K562 (cell line): ENCODE measurements around the gene EFHC1. TPM values are rescaled to one million over a fixed set of nuclear protein-coding genes. Genes with fewer than 3 reads are reported as not detected.

ENCODE experiments used
- ATAC-seq: fragments of 200-7000 bp; cut with Tn5 transposase; 3 replicates; pipeline ENCODE4 v1.9.1; 2020; ENCODE audit warnings: moderate library complexity
- BruUV-seq: library from RNA; stranded (reverse); fragments of 400-500 nt; replicated peaks from 2 replicates; lab custom pipeline; 2021; lab: Mats Ljungman, UMichigan
- CTCF ChIA-PET: fragments of 300-600 bp; formaldehyde crosslinking; extraction: SDS; loops from one replicate; lab custom pipeline; 2021; ENCODE audit warnings: low intra/inter-chr PET ratio; lab: Yijun Ruan, JAX
- POLR2A ChIA-PET: fragments of 300-600, 350-650 bp; sonication (Branson Sonifier 250); formaldehyde crosslinking; extraction: SDS; loops from one replicate; lab custom pipeline; 2021; ENCODE audit warnings: antibody characterized with exemption, inconsistent platforms; lab: Yijun Ruan, JAX
- DNase-seq, 4 experiments: peaks; one replicate each; pipeline versions ENCODE4 v3.0.0 to v3.0.0-alpha.2; 2011 to 2018; ENCODE audit warnings: low spot score in 3 of 4, mixed read lengths in 3 of 4; ENCODE audit errors: extremely low read depth in 1 of 4
- FAIRE-seq: peaks from 2 replicates; lab custom pipeline; 2011; peaks lifted over from hg19 to GRCh38; lab: Jason Lieb, UNC
- H2AFZ ChIP-seq: 2 replicates; pipeline ENCODE4 v1.6.0; 2011; ENCODE audit warnings: low read depth, low read length, control low read depth, inconsistent platforms
- H3K27ac ChIP-seq: fragments of 200-600 bp; 3 replicates; pipeline ENCODE4 v1.8.0; 2011; ENCODE audit warnings: low read depth, mild to moderate bottlenecking, control low read depth, inconsistent platforms, low read length, moderate library complexity, mixed read lengths; ENCODE audit errors: extremely low read depth
- H3K27me3 ChIP-seq, 2 experiments: fragments of 300-600 bp in 1 of 2; 2 replicates in 1 of 2; 3 replicates in 1 of 2; pipeline versions ENCODE4 v1.6.0 to v1.8.0; 2011; ENCODE audit warnings: inconsistent platforms in 2 of 2, low read length in 2 of 2, mild to moderate bottlenecking in 1 of 2, mixed read lengths in 1 of 2, moderate library complexity in 1 of 2; ENCODE audit not compliant: control insufficient read depth in 2 of 2, insufficient read depth in 2 of 2
- H3K36me3 ChIP-seq: fragments of 300-600 bp; 3 replicates; pipeline ENCODE4 v1.8.0; 2011; ENCODE audit warnings: mild to moderate bottlenecking, low read length, inconsistent platforms; ENCODE audit not compliant: control insufficient read depth, insufficient read depth
- H3K4me1 ChIP-seq, 2 experiments: fragments of 200-600 bp in 1 of 2; replicated peaks in 1 of 2; 2 replicates in 1 of 2; 3 replicates in 1 of 2; pipeline versions ENCODE4 v1.5.1 to v1.8.0; 2011; ENCODE audit warnings: inconsistent platforms in 2 of 2, low read length in 2 of 2, mild to moderate bottlenecking in 1 of 2, mixed read lengths in 1 of 2, moderate library complexity in 1 of 2; ENCODE audit not compliant: control insufficient read depth in 2 of 2, insufficient read depth in 2 of 2
- H3K4me2 ChIP-seq: 2 replicates; pipeline ENCODE4 v1.6.1; 2011; ENCODE audit warnings: low read length, control low read depth, inconsistent platforms, mixed read lengths; ENCODE audit not compliant: insufficient read depth
- H3K4me3 ChIP-seq: fragments of 200-600 bp; sonication (generic), shearing (Covaris generic); 2 replicates; pipeline ENCODE4 v1.5.1; 2016; ENCODE audit warnings: control low read depth, inconsistent platforms
- H3K79me2 ChIP-seq: fragments of 200-600 bp; 3 replicates; pipeline ENCODE4 v1.8.0; 2011; ENCODE audit warnings: low read length, inconsistent platforms; ENCODE audit not compliant: control insufficient read depth, insufficient read depth
- H3K9ac ChIP-seq, 2 experiments: 2 replicates each; pipeline versions ENCODE4 v1.6.0 to v1.6.1; 2011; ENCODE audit warnings: low read depth in 2 of 2, low read length in 2 of 2, control low read depth in 1 of 2, inconsistent platforms in 1 of 2, mild to moderate bottlenecking in 1 of 2, mixed read lengths in 1 of 2; ENCODE audit not compliant: insufficient read depth in 1 of 2
- H3K9me1 ChIP-seq: one replicate; pipeline ENCODE4 v1.6.0; 2011; ENCODE audit warnings: inconsistent platforms, mild to moderate bottlenecking, low read length, moderate library complexity; ENCODE audit not compliant: control insufficient read depth, insufficient read depth
- H3K9me3 ChIP-seq: replicated peaks from 2 replicates; pipeline ENCODE4 v1.5.1; 2011; ENCODE audit warnings: low read depth, low read length, inconsistent platforms; ENCODE audit not compliant: control insufficient read depth, insufficient read depth
- H4K20me1 ChIP-seq: replicated peaks from 2 replicates; pipeline ENCODE4 v1.6.1; 2011; ENCODE audit warnings: low read length, inconsistent platforms, mixed read lengths; ENCODE audit not compliant: control insufficient read depth, insufficient read depth
- HIVEP1 ChIP-seq: fragments of 250-450 bp; sonication (Bioruptor Pico); IDR thresholded peaks from 2 replicates; pipeline ENCODE4 v1.4.0; 2020; ENCODE audit warnings: mild to moderate bottlenecking
- IFI16 ChIP-seq: fragments of 250-450 bp; sonication (Bioruptor Pico); IDR thresholded peaks from 2 replicates; pipeline ENCODE4 v2.1.2; 2022; ENCODE audit warnings: mild to moderate bottlenecking, inconsistent platforms
- KAT2B ChIP-seq: IDR thresholded peaks from one replicate; pipeline ENCODE4 v1.6.1; 2012; ENCODE audit warnings: low read depth, mild to moderate bottlenecking, control low read depth, inconsistent platforms, low read length, moderate library complexity
- SIRT6 ChIP-seq: IDR thresholded peaks from one replicate; pipeline ENCODE4 v1.6.1; 2012; ENCODE audit warnings: low read depth, mild to moderate bottlenecking, control low read depth, inconsistent platforms, low read length, moderate library complexity
- U2AF2 ChIP-seq: fragments of 200-400 bp; formaldehyde crosslinking; optimal IDR thresholded peaks from 2 replicates; pipeline ENCODE3; 2017; ENCODE audit warnings: low read depth, mild to moderate bottlenecking, low read length
- WGBS: fragments of 100-300 bp; shearing (Covaris generic); methylation state at CpG from one replicate; pipeline ENCODE4 v1.1.6; 2016; ENCODE audit warnings: low coverage, mixed read lengths; ENCODE audit not compliant: insufficient coverage; ENCODE audit errors: missing lambda C conversion rate; 5-methylcytosine and 5-hydroxymethylcytosine counted together
- in situ Hi-C: fragments of 300-500 bp; cut with MboI; formaldehyde crosslinking; loops from 4 replicates; pipeline ENCODE4 v1.15.0; 2018; ENCODE audit warnings: inconsistent platforms, mixed read lengths
- intact Hi-C: fragments of 100-400 bp; cut with micrococcal nuclease; formaldehyde crosslinking; loops from 2 replicates; pipeline ENCODE4 v1.14.2; 2022
- polyA plus RNA-seq, 8 experiments: library from polyadenylated mRNA; depleted of rRNA in 4 of 8; stranded (reverse) in 5 of 8; unstranded in 3 of 8; fragments of >200 nt; fragmentation: Nextera tagmentation in 2 of 8; fragmentation: Illumina TruSeq in 1 of 8; extraction: Ambion mirVana in 2 of 8; extraction: Trizol in 1 of 8; gene quantifications; 2 replicates each; pipeline versions ENCODE4 v1.2.1 to v1.2.3, GENCODE V29; 2011 to 2014; ENCODE audit warnings: inconsistent platforms in 1 of 8, missing spikeins in 1 of 8
- total RNA-seq, 7 experiments: library from RNA; depleted of rRNA in 6 of 7; stranded (reverse); fragments of >200 nt in 6 of 7; fragmentation: Illumina TruSeq in 2 of 7; extraction: Trizol in 2 of 7; gene quantifications; 2 replicates each; pipeline versions ENCODE4 v1.2.1 to v1.2.3, GENCODE V29; 2011 to 2021; ENCODE audit warnings: low replicate concordance in 1 of 7
- TF ChIP-seq, protein P1 (sequence below): fragments of 450-650 bp; IDR thresholded peaks from 2 replicates; pipeline ENCODE4 v1.6.1; 2014; ENCODE audit warnings: low read depth, mild to moderate bottlenecking, moderate library complexity, borderline replicate concordance

Gene EFHC1
- total and polyA plus RNA-seq, 9 of the 15 experiments (the other 6 are each of a cell fraction or from before 2014, with no cell fraction given): 9.5 to 31.0 (median 14.9) TPM

DNA sequence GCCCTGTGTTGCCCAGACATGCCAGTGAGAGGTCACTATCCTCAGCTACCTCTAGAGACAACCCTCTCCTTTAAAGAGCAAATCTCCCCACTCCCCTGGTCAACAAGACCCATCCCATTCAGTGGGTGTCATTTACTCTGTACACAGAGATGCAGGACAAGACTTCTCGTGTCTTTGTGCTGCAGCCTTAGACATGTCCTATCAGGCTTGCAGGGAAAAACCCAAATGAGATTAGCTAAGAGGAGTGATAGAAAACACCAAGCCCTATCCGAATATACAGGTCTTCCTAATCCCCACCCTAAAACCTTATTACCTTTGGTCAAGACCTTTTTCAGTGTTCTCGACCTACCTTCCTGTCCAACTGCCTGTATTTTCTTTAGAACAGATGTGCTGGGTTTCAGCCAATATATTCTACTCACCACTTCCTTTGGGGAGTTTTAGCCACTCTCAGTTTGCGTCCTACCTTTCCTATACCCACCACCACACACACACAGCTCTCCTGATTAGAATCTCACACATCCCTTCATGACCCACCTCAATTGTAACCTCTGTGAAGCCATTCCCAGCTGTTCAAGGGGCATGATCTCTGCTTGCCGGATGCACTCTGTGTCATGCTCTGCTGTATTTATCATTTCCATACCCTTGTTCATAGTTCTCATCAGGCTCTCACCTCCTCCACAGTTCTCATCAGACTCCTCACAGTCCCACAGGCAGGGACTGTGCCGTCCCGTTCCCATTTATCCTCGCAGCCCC lies 117.0 kb downstream of the EFHC1 start:
- no peaks in the 10 kb centered on the region for H4K20me1 ChIP-seq
- ATAC-seq (no peak), FAIRE-seq (no peak), DNase-seq (no peak)
- no peak for TF ChIP-seq U2AF2
- H3K27me3 ChIP-seq: no peaks in the 10 kb centered on the region
- H3K4me3 ChIP-seq: no peak overlapping the region
- 70% methylated on average over 8 of the region's 8 CpGs for WGBS
- ChIA-PET CTCF (interaction anchor here (0.7 kb wide), 1 partner anchor 250 kb away, joined by 4 read pairs; no protein-coding TSS in a partner anchor), POLR2A (interaction anchor here (0.7 to 1.6 kb wide), 3 partner anchors 10 to 69 kb away, joined by 3 read pairs; no protein-coding TSS in a partner anchor)
- peaks cover 9% of the 10 kb centered on the region; the same call in 1 of the 3 replicates for H3K36me3 ChIP-seq
- peaks cover 24% of the 10 kb centered on the region; the same call in 2 of the 3 replicates for H3K79me2 ChIP-seq
- H3K4me1 ChIP-seq: peaks cover 7 to 35% of the 10 kb centered on the region in 2 experiments; a peak in 4 of 5 replicates
- intact Hi-C loops (no loop called here), in situ Hi-C loops (no loop called here)
- H3K4me2 ChIP-seq: no peak overlapping the region
- BruUV-seq: no TSS peak
- H3K9me3 ChIP-seq: no peaks in the 10 kb centered on the region
- no peak overlapping the region for H3K27ac ChIP-seq
- no peak overlapping the region for H3K9ac ChIP-seq
- H2AFZ ChIP-seq: no peak overlapping the region
- H3K9me1 ChIP-seq: no peaks in the 10 kb centered on the region

DNA sequence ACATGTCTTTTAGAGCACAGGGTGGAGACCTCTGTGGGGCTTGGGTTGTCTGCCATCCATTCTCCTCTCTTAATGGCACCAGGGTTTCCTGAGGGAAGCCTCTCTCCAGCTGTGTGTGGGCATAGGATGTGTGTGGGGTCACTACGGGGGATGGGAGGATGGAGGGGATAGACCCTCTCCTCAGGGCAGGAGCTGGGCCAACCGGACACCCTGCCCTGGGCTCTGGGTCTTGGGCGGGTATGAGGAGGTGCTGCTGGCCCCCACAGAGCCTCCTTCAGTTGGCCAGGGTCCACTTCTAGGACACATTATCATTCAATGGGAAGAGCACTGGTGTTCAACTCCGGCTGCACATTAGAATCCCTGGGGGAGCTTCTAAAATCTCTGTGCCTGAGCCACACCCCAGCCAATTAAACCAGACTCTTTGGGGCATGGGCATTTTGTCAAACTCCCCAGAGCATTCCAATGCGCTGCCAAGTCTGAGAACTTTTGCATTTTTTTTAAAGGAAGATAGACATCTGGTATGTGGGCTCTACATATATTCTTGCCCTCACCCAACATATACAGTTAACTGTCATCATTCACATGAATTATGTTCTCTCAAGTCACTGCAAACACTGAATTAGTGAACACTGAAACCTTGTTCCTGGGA lies 118.2 kb downstream of the EFHC1 start:
- intact Hi-C loops: no loop called here
- Histone ChIP-seq H3K9me1 (no peaks in the 10 kb centered on the region), H3K27me3 (no peaks in the 10 kb centered on the region), H2AFZ (no peak overlapping the region), H3K4me1 (peaks cover 7 to 35% of the 10 kb centered on the region in 2 experiments; a peak in 4 of 5 replicates), H4K20me1 (no peaks in the 10 kb centered on the region), H3K4me3 (no peak overlapping the region), H3K9me3 (no peaks in the 10 kb centered on the region), H3K79me2 (peaks cover 24% of the 10 kb centered on the region; the same call in 2 of the 3 replicates), H3K36me3 (peaks cover 9% of the 10 kb centered on the region; the same call in 1 of the 3 replicates), H3K9ac (no peak overlapping the region), H3K27ac (no peak overlapping the region), H3K4me2 (no peak overlapping the region)
- in situ Hi-C loops: no loop called here
- FAIRE-seq (no peak), DNase-seq (no peak), ATAC-seq (no peak)
- POLR2A ChIA-PET: interaction anchor here (1.2 kb wide), 1 partner anchor 12 kb away, joined by 3 read pairs; no protein-coding TSS in a partner anchor
- TF ChIP-seq KAT2B (no peak), IFI16 (CRISPR knock-in tag) (no peak), HIVEP1 (CRISPR knock-in tag) (no peak), SIRT6 (no peak)
- TF ChIP-seq, protein P1, sequence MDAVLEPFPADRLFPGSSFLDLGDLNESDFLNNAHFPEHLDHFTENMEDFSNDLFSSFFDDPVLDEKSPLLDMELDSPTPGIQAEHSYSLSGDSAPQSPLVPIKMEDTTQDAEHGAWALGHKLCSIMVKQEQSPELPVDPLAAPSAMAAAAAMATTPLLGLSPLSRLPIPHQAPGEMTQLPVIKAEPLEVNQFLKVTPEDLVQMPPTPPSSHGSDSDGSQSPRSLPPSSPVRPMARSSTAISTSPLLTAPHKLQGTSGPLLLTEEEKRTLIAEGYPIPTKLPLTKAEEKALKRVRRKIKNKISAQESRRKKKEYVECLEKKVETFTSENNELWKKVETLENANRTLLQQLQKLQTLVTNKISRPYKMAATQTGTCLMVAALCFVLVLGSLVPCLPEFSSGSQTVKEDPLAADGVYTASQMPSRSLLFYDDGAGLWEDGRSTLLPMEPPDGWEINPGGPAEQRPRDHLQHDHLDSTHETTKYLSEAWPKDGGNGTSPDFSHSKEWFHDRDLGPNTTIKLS: no peak
- WGBS: 89% methylated on average over 5 of the region's 5 CpGs
- CTCF ChIA-PET: no interaction called here
- no TSS peak for BruUV-seq
